Measurements from ENCODE around the gene CTTN. TPM values are rescaled to one million over a fixed set of nuclear protein-coding genes. Genes with fewer than 3 reads are reported as not detected.
"Not testable (repeated sequence)": the region's sequence is repeated elsewhere in the genome, so short reads cannot be mapped to it uniquely, and the experiment has no call there.

The CTTN gene
- total RNA-seq, 1 donor, result 406 TPM

DNA sequence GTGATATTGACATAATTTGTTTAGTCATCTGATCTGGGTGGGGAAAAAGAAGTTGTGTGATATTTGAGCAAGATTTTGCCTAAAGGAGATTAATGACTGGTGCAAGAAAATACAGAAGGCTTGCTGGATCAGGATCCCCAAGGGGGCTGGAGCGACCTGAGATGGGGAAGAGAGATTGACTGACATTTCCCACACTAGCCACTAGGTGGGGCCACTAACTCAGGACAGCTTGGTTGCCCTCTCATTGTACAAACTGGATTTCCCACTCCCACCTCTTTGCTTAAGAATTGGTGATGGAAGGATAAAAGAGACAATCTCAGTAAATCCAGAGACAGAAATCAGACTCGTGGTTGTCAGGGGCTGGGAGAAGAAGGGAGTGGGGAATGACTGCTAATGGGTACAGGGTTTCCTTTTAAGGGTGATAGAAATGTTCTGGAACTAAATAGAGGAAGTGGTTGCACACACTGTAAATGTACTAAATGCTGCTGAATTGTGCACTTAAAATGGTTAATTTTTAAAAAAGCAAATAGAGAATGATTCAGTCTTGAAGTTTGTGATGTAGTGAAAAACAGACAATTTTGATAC is 50.7 kb downstream of the CTTN start:
- no peak overlapping the region for H3K4me3 ChIP-seq (ENCODE audit: low read depth, low read length)
- TF ChIP-seq, protein P1, sequence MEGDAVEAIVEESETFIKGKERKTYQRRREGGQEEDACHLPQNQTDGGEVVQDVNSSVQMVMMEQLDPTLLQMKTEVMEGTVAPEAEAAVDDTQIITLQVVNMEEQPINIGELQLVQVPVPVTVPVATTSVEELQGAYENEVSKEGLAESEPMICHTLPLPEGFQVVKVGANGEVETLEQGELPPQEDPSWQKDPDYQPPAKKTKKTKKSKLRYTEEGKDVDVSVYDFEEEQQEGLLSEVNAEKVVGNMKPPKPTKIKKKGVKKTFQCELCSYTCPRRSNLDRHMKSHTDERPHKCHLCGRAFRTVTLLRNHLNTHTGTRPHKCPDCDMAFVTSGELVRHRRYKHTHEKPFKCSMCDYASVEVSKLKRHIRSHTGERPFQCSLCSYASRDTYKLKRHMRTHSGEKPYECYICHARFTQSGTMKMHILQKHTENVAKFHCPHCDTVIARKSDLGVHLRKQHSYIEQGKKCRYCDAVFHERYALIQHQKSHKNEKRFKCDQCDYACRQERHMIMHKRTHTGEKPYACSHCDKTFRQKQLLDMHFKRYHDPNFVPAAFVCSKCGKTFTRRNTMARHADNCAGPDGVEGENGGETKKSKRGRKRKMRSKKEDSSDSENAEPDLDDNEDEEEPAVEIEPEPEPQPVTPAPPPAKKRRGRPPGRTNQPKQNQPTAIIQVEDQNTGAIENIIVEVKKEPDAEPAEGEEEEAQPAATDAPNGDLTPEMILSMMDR (IDR thresholded peaks at IDR 0.05; ENCODE audit: insufficient read depth, low read depth, low read length), result peak; percentile 46
- DNase-seq (ENCODE audit: low read depth), result no peak

DNA sequence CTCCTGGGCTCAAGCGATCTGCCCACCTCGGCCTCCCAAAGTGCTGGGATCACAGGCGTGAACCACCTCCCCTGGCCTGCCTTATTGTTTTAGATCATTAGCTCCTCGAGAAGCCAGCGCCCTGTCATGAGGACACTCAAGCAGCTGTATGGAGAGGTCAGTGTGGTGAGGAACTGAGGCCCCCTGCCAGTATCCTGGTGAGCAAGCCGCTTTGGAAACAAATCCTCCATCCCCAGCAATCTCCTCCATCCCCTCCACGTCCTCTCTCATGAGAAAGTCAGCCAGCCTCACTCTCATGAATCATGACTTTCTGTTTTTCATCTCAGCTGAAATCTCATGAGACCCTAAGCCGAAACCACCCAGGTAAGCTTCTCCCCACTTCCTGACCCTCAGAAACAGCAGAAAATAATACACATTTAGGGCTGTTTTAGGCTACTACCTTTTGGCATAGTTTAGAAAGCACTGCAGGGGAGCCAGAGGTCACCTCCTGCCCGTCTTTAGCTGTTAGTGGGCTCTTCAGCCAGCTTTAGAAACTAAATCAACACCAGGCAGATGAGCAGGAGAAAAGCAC is 56.0 kb downstream of the CTTN start:
- no peak for DNase-seq (ENCODE audit: low read depth)
- H3K4me3 ChIP-seq (ENCODE audit: low read depth, low read length), result no peak overlapping the region
- TF ChIP-seq, protein P1 (IDR thresholded peaks at IDR 0.05; ENCODE audit: insufficient read depth, low read depth, low read length), result no peak

DNA sequence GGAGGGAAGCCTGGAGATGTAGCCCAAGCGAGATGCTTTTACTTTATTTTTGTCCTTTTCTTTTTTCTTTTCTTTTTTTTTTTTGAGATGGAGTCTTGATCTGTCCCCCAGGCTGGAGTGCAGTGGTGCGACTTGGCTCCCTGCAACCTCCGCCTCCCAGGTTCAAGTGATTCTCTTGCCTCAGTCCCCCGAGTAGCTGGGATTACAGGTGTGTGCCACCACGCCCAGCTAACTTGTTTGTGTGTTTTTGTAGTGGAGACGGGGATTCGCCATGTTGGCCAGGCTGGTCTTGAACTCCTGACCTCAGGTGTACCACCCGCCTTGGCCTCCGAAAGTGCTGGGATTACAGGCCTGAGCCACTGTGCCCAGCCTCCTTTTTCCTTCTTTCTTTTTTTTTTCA is 56.5 kb downstream of the CTTN start:
- not testable (repeated sequence) for H3K4me3 ChIP-seq (ENCODE audit: low read depth, low read length); DNase-seq (ENCODE audit: low read depth)

DNA sequence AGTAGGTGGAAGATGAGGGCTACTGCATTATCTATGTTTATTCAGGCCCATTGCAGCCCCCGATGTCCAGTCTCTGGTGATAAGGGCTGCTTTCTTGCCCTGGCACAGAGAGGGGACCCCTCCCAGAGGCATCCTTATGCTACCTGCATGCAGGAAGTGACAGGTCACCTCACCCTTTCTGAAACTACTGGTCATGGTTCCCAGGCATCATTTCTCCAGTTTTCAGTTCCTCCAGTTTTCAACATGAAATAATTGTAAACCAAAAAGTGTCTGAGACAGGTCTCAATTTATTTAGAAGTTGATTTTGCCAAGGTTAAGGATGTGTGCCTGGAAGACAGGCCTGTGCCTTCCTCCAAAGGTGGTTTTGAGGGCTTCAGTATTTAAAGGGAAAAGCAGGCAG is 57.0 kb downstream of the CTTN start:
- no peak overlapping the region for H3K4me3 ChIP-seq (ENCODE audit: low read depth, low read length)
- no peak for DNase-seq (ENCODE audit: low read depth)
- TF ChIP-seq, protein P1 (IDR thresholded peaks at IDR 0.05; ENCODE audit: insufficient read depth, low read depth, low read length), result no peak

DNA sequence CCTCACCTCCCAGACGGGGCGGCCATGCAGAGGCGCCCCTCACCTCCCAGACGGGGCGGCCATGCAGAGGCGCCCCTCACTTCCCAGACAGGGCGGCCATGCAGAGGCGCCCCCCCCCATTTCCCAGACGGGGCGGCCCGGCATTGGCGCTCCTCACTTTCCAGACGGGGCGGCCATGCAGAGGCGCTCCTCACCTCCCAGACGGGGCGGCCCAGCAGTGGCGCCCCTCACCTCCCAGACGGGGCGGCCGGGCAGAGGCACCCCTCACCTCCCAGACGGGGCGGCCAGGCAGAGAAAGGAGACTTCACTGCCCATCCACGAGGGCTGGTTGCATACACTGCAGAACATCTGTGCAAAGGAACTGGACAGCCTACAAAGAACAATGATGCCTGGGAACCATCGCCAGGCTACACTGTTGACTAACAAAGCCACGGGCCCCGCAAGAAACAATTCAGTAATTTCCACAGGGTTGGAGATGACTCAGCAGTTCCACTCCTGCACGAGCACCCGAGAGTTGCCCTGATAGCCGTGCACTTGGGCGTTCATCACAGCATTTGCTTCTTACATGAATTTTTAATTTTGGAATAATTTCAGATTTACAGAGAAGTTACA is 58.7 kb downstream of the CTTN start:
- no peak overlapping the region for H3K4me3 ChIP-seq (ENCODE audit: low read depth, low read length)
- DNase-seq (ENCODE audit: low read depth), result peak; percentile 53
- TF ChIP-seq, protein P1 (IDR thresholded peaks at IDR 0.05; ENCODE audit: insufficient read depth, low read depth, low read length), result no peak

DNA sequence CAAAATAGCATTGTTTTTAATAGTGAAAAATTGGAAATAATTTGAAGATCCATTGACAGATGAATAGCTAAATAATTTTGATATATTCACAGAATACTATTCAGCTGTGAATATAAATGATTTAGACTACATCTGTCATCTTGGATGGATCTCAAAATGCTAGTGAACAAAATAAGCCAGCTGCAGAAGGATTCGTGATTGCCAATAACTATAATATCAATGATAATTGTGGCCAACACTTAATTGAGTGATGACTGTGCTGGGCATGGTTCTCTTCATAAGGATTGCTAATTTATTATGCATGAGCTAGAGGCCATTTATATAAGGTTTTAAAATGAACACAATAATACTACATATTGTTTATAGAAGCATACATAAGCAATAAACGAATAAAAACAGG is 60.4 kb downstream of the CTTN start:
- DNase-seq (ENCODE audit: low read depth), result no peak
- no peak overlapping the region for H3K4me3 ChIP-seq (ENCODE audit: low read depth, low read length)
- TF ChIP-seq, protein P1 (IDR thresholded peaks at IDR 0.05; ENCODE audit: insufficient read depth, low read depth, low read length), result no peak

DNA sequence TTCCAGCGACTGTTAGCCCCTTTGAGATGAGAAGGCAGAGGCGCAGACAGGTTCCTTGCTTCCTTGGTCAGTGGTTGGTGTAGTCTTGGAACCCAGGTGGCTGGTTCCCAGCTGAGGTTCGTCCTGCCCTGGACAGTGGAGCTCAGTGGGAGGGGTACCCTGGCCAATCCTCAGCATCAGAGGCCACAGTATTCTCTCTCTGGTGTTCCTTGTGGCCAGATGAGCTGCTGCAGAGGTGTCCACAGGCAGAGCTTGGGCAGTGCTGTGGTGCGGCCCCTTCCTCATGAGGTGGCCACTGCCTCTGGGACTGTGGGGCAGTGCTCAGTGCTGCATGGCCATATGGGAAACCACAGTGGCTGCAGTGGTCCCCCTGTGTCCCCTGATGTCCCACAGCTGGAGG is 61.8 kb downstream of the CTTN start:
- H3K4me3 ChIP-seq (ENCODE audit: low read depth, low read length), result no peak overlapping the region
- TF ChIP-seq, protein P1 (IDR thresholded peaks at IDR 0.05; ENCODE audit: insufficient read depth, low read depth, low read length), result no peak
- no peak for DNase-seq (ENCODE audit: low read depth)
